A673 (cell line): ENCODE data around the gene TENM3.

Source experiments
- CTCF ChIP-seq: fragments of 300-800, 200-600 bp; sonication (generic); conservative IDR thresholded peaks from 2 replicates; pipeline ENCODE4 v1.5.1; 2017; ENCODE audit warnings: low read depth, mild to moderate bottlenecking, antibody characterized with exemption, low read length, moderate library complexity, mixed read lengths
- EZH2 ChIP-seq: fragments of 200-600 bp; sonication (generic); IDR thresholded peaks from 2 replicates; pipeline ENCODE4 v1.6.1; 2017; ENCODE audit warnings: borderline replicate concordance, low read depth, mild to moderate bottlenecking, mixed read lengths, antibody characterized with exemption, low read length; ENCODE audit not compliant: poor library complexity, severe bottlenecking

GRCh38 chr4:182309877-182310276 lies 66.7 kb downstream of the TENM3 start:
- TF ChIP-seq CTCF: no peak
- no peak for TF ChIP-seq EZH2
